ENCODE measurements around the gene BTBD2. TPM values are rescaled to one million over a fixed set of nuclear protein-coding genes. Genes with fewer than 3 reads are reported as not detected.

BTBD2 gene
- total RNA-seq, 2 experiments from 2014 or later = 48.2 to 53.4 TPM

- Mint-ChIP-seq H3K27ac (no peak overlapping the region), H3K4me3 (no peak overlapping the region), H3K4me1 (ENCODE audit: low read depth) (peaks cover 4% of the 10 kb centered on the region), H3K9me3 (ENCODE audit: insufficient read depth) (peaks cover 3% of the 10 kb centered on the region), H3K36me3 (ENCODE audit: low read depth) (no peaks in the 10 kb centered on the region), H3K27me3 (ENCODE audit: low read depth) (peaks cover 3% of the 10 kb centered on the region)
- DNase-seq (no peak), ATAC-seq (no peak)
- CTCF ChIA-PET = interaction anchor here (2.4 kb wide), 1 partner anchor 48 kb away, joined by 17 read pairs; no protein-coding TSS in a partner anchor
- POLR2A ChIA-PET = no interaction called here
Observed at GRCh38 chr19:2021453-2022140, 6.1 kb upstream of the BTBD2 start.

- POLR2A ChIA-PET = interaction anchor here (0.6 kb wide), 1 partner anchor 266 kb away, joined by 3 read pairs; no protein-coding TSS in a partner anchor
- H3K36me3 Mint-ChIP-seq (ENCODE audit: low read depth) = no peaks in the 10 kb centered on the region
- H3K27me3 Mint-ChIP-seq (ENCODE audit: low read depth) = peaks cover 3% of the 10 kb centered on the region
- no peaks in the 10 kb centered on the region for H3K9me3 Mint-ChIP-seq (ENCODE audit: insufficient read depth)
- DNase-seq = no peak
- CTCF ChIA-PET = interaction anchor here (1.1 to 2.7 kb wide), 12 partner anchors 9 to 136 kb away, joined by 3 to 15 read pairs (median 3); no protein-coding TSS in a partner anchor
- H3K4me1 Mint-ChIP-seq (ENCODE audit: low read depth) = peaks cover 14% of the 10 kb centered on the region
- no peak overlapping the region for H3K27ac Mint-ChIP-seq
- no peak for ATAC-seq
- no peak overlapping the region for H3K4me3 Mint-ChIP-seq
Observed at GRCh38 chr19:2018752-2019151, 3.2 kb upstream of the BTBD2 start.

DNA sequence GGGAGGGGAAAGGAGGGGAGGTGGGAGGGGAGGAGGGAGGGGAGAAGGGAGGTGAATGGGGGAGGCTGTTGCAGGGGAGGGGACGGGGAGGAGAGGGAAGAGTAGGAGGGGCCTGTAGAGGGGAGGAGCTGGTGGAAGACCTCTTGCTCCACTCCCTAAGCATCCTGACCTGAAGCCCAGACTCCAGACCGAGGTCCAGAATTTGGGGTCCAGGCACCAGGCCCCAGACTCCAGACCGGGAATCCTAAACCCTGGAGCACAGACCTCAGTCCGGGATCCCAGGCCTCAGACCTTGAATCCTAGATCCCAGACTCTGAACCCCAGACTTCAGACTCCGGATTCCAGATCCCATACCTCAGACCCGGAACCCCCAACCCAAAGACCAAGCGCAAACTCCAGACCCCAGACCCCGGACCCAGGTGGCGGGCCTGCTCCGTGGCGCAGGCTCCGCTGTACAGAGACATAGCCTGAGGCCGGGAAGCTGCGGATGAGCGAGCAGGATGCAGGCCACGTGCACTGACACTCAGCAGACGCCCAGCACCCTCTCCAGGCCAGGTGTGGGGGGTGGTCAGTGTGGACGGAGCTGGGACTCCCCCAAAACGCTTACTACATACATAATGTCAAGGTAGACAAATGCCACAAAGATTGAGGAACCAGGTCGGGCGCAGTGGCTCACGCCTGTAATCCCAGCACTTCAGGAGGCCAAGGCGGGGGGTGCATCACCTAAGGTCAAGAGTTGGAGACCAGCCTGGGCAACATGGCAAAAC lies 710 bp upstream of the BTBD2 start:
- ATAC-seq (no peak), DNase-seq (peak; percentile 75)
- Mint-ChIP-seq H3K9me3 (ENCODE audit: insufficient read depth) (no peaks in the 10 kb centered on the region), H3K27ac (no peak overlapping the region), H3K4me3 (peak overlapping the region; percentile 55), H3K36me3 (ENCODE audit: low read depth) (peaks cover 9% of the 10 kb centered on the region), H3K27me3 (ENCODE audit: low read depth) (no peaks in the 10 kb centered on the region), H3K4me1 (ENCODE audit: low read depth) (peaks cover 16% of the 10 kb centered on the region)
- CTCF ChIA-PET = no interaction called here
- POLR2A ChIA-PET = interaction anchor here (0.6 kb wide), 1 partner anchor 79 kb away, joined by 3 read pairs; no protein-coding TSS in a partner anchor

GRCh38 chr19:2014731-2015607 lies 545 bp downstream of the BTBD2 start:
- H3K9me3 Mint-ChIP-seq (ENCODE audit: insufficient read depth) = no peaks in the 10 kb centered on the region
- peaks cover 11% of the 10 kb centered on the region for H3K36me3 Mint-ChIP-seq (ENCODE audit: low read depth)
- ChIA-PET CTCF (no interaction called here), POLR2A (no interaction called here)
- H3K4me1 Mint-ChIP-seq (ENCODE audit: low read depth) = peaks cover 16% of the 10 kb centered on the region
- ATAC-seq (peak; percentile 72), DNase-seq (peak; percentile 35)
- H3K27me3 Mint-ChIP-seq (ENCODE audit: low read depth) = no peaks in the 10 kb centered on the region
- H3K4me3 Mint-ChIP-seq = peak overlapping the region; percentile 73
- H3K27ac Mint-ChIP-seq = peak overlapping the region; percentile 49

DNA sequence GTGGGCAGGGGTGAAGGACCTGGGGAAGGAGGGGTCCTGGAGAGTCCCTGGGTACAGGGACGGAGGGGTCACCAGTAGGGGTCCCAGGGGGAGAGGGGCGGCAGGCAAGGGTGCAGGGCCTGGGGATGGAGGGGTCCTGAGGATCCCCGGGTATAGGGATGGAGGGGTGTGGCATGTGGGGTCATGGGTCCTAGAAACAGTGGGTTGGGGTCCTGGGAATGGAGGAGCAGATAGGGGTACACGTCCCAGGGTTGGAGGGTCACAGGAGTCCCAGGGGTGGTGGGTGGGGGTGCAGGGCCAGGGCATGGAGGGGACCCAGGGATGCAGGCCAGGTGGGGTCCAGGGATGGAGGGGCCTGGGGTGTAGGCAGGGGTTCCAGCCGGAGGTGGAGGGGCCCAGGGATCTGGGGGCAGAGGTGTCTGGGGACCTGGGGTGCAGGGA lies 1.4 kb downstream of the BTBD2 start:
- H3K27ac Mint-ChIP-seq = no peak overlapping the region
- no peaks in the 10 kb centered on the region for H3K9me3 Mint-ChIP-seq (ENCODE audit: insufficient read depth)
- no peak overlapping the region for H3K4me3 Mint-ChIP-seq
- DNase-seq = no peak
- ChIA-PET POLR2A (no interaction called here), CTCF (no interaction called here)
- no peak for ATAC-seq
- H3K4me1 Mint-ChIP-seq (ENCODE audit: low read depth) = peaks cover 12% of the 10 kb centered on the region
- H3K27me3 Mint-ChIP-seq (ENCODE audit: low read depth) = no peaks in the 10 kb centered on the region
- peaks cover 11% of the 10 kb centered on the region for H3K36me3 Mint-ChIP-seq (ENCODE audit: low read depth)

DNA sequence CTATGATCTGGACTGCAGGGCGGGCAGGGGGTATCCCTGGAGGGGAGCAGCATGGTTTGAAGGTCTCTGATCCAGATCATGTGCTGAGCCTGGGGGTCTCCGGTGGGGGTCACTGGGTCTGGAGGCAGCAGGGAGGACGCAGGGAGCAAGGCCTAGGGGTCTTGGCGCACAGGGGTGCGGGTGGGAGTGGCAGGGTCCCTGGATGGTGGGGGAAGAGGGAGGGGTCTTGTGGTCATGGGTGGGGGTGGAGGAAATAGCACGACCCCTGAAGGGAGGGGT lies 1.9 kb downstream of the BTBD2 start:
- Mint-ChIP-seq H3K4me3 (no peak overlapping the region), H3K27me3 (ENCODE audit: low read depth) (no peaks in the 10 kb centered on the region), H3K9me3 (ENCODE audit: insufficient read depth) (no peaks in the 10 kb centered on the region), H3K36me3 (ENCODE audit: low read depth) (peaks cover 11% of the 10 kb centered on the region), H3K4me1 (ENCODE audit: low read depth) (peaks cover 12% of the 10 kb centered on the region), H3K27ac (no peak overlapping the region)
- CTCF ChIA-PET = no interaction called here
- DNase-seq = no peak
- POLR2A ChIA-PET = no interaction called here
- ATAC-seq = no peak

DNA sequence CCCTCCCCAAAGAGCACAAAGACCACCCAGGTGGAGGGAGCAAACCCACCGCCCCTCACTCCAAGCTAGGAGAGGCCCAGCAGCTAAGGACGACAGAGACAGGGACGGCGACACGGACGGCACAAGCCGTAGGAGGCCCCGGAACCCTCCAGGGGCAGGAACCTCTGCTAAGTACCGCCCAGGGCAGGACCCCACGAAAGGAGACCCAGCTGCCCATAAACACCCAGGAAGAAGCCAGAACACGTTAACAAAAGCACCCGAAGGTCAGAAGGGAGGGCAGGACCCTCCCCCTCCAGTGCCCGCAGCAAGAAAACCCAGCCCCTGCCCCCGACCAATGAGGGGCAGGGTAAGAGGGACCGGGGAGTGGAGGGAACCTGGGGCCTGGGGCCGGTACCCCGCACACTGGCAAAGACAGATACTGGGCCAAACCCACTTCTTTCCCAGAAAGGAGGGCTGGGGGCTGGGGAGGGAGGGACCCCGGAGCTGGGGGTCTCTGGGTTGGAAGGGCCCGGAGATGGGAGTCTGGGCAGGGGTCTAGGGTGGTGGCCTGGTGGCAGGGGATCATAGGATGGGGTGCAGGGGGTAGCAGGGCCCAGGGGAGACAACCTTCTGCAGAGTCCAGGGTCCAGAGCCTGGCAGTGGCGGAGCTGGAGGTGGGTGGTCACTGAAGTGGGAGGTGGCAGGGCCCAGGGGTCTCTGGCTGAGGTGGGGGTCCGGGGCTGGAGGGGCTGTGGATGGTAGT lies 2.4 kb downstream of the BTBD2 start:
- Mint-ChIP-seq H3K4me1 (ENCODE audit: low read depth) (peaks cover 12% of the 10 kb centered on the region), H3K36me3 (ENCODE audit: low read depth) (peaks cover 11% of the 10 kb centered on the region), H3K27me3 (ENCODE audit: low read depth) (no peaks in the 10 kb centered on the region), H3K27ac (no peak overlapping the region), H3K4me3 (no peak overlapping the region), H3K9me3 (ENCODE audit: insufficient read depth) (no peaks in the 10 kb centered on the region)
- DNase-seq = no peak
- POLR2A ChIA-PET = no interaction called here
- ATAC-seq = no peak
- CTCF ChIA-PET = no interaction called here

DNA sequence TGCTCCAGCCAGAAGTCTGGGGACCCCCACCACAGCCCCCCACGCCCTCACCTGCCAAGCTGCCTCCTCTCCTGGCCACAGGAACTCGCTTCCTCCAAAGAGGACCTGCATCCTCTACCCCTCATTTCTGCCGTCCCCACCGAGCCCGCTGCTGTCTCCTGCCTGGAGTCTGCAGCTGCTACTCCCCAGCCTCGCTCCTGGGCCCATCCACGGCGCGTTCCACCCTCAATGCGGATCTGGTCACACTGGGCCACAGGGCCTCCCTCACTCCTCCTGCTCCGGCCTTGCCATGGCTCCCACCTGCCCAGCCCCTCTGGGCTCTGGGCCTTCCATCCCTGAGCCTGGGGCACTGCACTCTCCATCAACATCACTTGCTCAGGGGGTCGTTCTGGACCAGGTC lies 4.3 kb downstream of the BTBD2 start:
- H3K9me3 Mint-ChIP-seq (ENCODE audit: insufficient read depth) = no peaks in the 10 kb centered on the region
- peaks cover 14% of the 10 kb centered on the region for H3K4me1 Mint-ChIP-seq (ENCODE audit: low read depth)
- peaks cover 11% of the 10 kb centered on the region for H3K36me3 Mint-ChIP-seq (ENCODE audit: low read depth)
- no peak overlapping the region for H3K27ac Mint-ChIP-seq
- ATAC-seq = no peak
- CTCF ChIA-PET = no interaction called here
- POLR2A ChIA-PET = no interaction called here
- H3K4me3 Mint-ChIP-seq = no peak overlapping the region
- H3K27me3 Mint-ChIP-seq (ENCODE audit: low read depth) = no peaks in the 10 kb centered on the region
- no peak for DNase-seq

DNA sequence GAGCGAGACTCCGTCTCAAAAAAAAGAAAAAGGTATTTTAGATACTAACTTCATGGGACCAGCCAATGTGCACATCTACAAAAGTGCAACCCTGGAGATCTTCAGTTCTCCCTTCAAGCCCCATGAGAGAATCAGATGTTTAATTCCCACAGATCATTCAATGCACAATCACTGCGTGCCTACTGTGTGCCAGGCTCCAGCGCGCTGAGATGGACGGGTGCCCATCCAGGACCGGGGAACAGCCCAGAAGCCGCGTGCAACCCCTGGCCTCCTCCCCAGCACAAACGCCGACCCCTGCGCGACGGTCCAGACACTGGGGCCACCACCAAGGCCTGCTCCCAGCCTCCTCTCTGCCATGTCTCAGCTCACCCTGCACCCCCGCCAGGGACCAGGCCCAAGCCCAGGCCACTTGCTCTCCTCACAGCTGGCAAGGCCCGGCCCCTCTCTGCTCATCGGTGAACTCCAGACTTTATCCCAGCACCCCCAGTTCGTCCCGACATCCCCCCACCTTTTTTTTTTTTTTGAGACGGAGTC lies 5.3 kb downstream of the BTBD2 start:
- Mint-ChIP-seq H3K4me3 (no peak overlapping the region), H3K27me3 (ENCODE audit: low read depth) (no peaks in the 10 kb centered on the region), H3K36me3 (ENCODE audit: low read depth) (peaks cover 11% of the 10 kb centered on the region), H3K27ac (no peak overlapping the region), H3K4me1 (ENCODE audit: low read depth) (peaks cover 14% of the 10 kb centered on the region), H3K9me3 (ENCODE audit: insufficient read depth) (no peaks in the 10 kb centered on the region)
- ChIA-PET POLR2A (interaction anchor here (0.7 kb wide), 1 partner anchor 9 kb away, joined by 3 read pairs; no protein-coding TSS in a partner anchor), CTCF (no interaction called here)
- no peak for DNase-seq
- no peak for ATAC-seq

DNA sequence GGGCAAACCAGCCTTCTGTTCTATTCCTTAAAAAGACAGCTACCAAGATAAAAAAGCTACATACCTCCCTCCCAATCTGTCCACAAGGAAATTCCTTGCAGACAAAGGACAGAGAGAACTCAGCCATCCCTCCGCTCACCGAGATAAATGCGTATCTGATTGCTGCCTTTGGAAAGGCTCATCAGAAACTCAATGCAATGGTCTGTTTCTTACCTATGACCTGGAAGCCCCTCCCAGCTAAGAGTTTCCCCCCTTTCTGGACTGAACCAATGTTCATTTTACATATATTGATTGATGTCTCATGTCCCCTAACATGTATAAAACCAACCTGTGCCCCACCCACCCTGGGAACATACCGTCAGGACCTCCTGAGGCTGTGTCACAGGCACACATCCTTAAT lies 11.6 kb downstream of the BTBD2 start:
- DNase-seq (no peak), ATAC-seq (no peak)
- Mint-ChIP-seq H3K27me3 (ENCODE audit: low read depth) (no peaks in the 10 kb centered on the region), H3K36me3 (ENCODE audit: low read depth) (peaks cover 7% of the 10 kb centered on the region), H3K9me3 (ENCODE audit: insufficient read depth) (no peaks in the 10 kb centered on the region), H3K4me1 (ENCODE audit: low read depth) (peaks cover 8% of the 10 kb centered on the region), H3K4me3 (no peak overlapping the region), H3K27ac (no peak overlapping the region)
- CTCF ChIA-PET = no interaction called here
- POLR2A ChIA-PET = no interaction called here

GRCh38 chr19:1999856-2000515 lies 15.5 kb downstream of the BTBD2 start:
- ChIA-PET POLR2A (no interaction called here), CTCF (no interaction called here)
- peaks cover 16% of the 10 kb centered on the region for H3K36me3 Mint-ChIP-seq (ENCODE audit: low read depth)
- ATAC-seq (no peak), DNase-seq (no peak)
- no peaks in the 10 kb centered on the region for H3K9me3 Mint-ChIP-seq (ENCODE audit: insufficient read depth)
- no peaks in the 10 kb centered on the region for H3K27me3 Mint-ChIP-seq (ENCODE audit: low read depth)
- no peak overlapping the region for H3K4me3 Mint-ChIP-seq
- H3K27ac Mint-ChIP-seq = no peak overlapping the region
- H3K4me1 Mint-ChIP-seq (ENCODE audit: low read depth) = no peaks in the 10 kb centered on the region

Measured in activated CD8-positive, alpha-beta T cell treated with anti-CD3 and anti-CD28 coated beads, Interleukin-2, amount 10 ng/mL, durations not matched to agents 7 days and 5 days (primary cell).